ENCODE results near the gene DEPDC7. TPM values are rescaled to one million over a fixed set of nuclear protein-coding genes. Genes with fewer than 3 reads are reported as not detected.

Gene DEPDC7
- total and polyA plus RNA-seq, 2 of the 8 experiments (the other 6 are each of a cell fraction or from before 2014, with no cell fraction given): 3.1 to 7.6 TPM

DNA sequence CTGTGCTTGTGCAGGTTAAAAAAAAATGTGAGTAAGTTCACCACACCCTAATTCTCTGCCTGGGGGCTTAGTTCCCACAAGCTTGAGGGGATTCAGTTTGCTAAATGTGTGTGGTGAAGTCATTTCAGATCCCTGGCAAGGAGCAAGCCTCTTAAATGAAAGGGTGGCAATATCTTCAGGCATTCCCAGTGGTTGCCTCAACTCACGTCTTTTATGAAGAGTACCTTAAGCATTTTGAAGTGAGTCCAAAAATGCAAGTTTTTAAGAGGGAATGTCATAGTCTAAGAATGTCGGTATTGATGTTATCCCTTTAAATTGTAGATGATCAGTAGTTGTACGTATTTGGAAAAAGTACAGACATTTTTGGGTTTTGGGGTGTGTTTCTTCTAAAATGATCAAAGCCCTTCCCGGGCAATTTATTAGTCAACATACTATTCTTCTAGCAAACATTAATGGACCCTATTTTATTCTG, 28.6 kb downstream of the DEPDC7 start:
- no peak overlapping the region for H3K4me2 ChIP-seq (ENCODE audit: insufficient read depth in 1 of 2, low read depth in 2 of 2, low read length in 2 of 2)
- no peaks in the 10 kb centered on the region for H3K27me3 ChIP-seq (replicated peaks in 1 of 4; ENCODE audit: control insufficient read depth in 3 of 4, extremely low read depth in 1 of 4, insufficient read depth in 3 of 4, low read length in 3 of 4)
- POLR2A ChIA-PET (ENCODE audit: partially characterized antibody): interaction anchor here (0.5 to 0.6 kb wide), 2 partner anchors 8 to 98 kb away, joined by 3 to 4 read pairs; no protein-coding TSS in a partner anchor
- H3K79me1 ChIP-seq (ENCODE audit: low read depth, low read length): no peaks in the 10 kb centered on the region
- H3K56ac ChIP-seq (replicated peaks; ENCODE audit: insufficient read length, low read depth, low read length): no peak overlapping the region
- no peak overlapping the region for H3K23ac ChIP-seq (ENCODE audit: insufficient read length)
- H4K8ac ChIP-seq (ENCODE audit: extremely low read depth, insufficient read depth, low read length): no peak overlapping the region
- peaks cover 0 to 33% (median 11%) of the 10 kb centered on the region in 4 experiments; a peak in 4 of 8 replicates for H3K36me3 ChIP-seq (ENCODE audit: control insufficient read depth in 2 of 4, insufficient read depth in 4 of 4, low read length in 3 of 4)
- H2BK15ac ChIP-seq (ENCODE audit: low read length): no peak overlapping the region
- H3K18ac ChIP-seq (ENCODE audit: extremely low read depth, low read length): no peak overlapping the region
- DNase-seq (ENCODE audit: low read depth in 1 of 2, low spot score in 2 of 2) (no peak), FAIRE-seq (no peak)
- H3K9ac ChIP-seq (replicated peaks in 1 of 4; ENCODE audit: extremely low read depth in 1 of 4, low read depth in 3 of 4, low read length in 3 of 4): no peak overlapping the region
- no peak overlapping the region for H4K91ac ChIP-seq (replicated peaks; ENCODE audit: insufficient read length, low read length)
- H4K20me1 ChIP-seq (replicated peaks in 1 of 2; ENCODE audit: control insufficient read depth in 1 of 2, insufficient read depth in 2 of 2, low read length in 2 of 2): no peaks in the 10 kb centered on the region
- no peak overlapping the region for H2BK20ac ChIP-seq (ENCODE audit: low read length)
- no peak overlapping the region for H3K14ac ChIP-seq (ENCODE audit: insufficient read length)
- H3K23me2 ChIP-seq (ENCODE audit: low read depth, low read length): no peaks in the 10 kb centered on the region; the same call in 1 of the 2 replicates
- no peak overlapping the region for H2BK120ac ChIP-seq (replicated peaks; ENCODE audit: low read depth, low read length)
- H2BK5ac ChIP-seq (ENCODE audit: low read depth, low read length): no peak overlapping the region
- H2BK12ac ChIP-seq (ENCODE audit: low read depth, low read length): no peak overlapping the region
- no peak overlapping the region for H3K27ac ChIP-seq (ENCODE audit: low read depth, low read length)
- no peak overlapping the region for H3K4me3 ChIP-seq (ENCODE audit: extremely low read depth in 1 of 4, insufficient read depth in 2 of 4, low read depth in 3 of 4, low read length in 4 of 4)
- no peak overlapping the region for H3K4ac ChIP-seq (replicated peaks; ENCODE audit: insufficient read length, low read depth, low read length)
- H3K9me3 ChIP-seq (ENCODE audit: insufficient read depth in 2 of 2, low read depth in 1 of 2, low read length in 1 of 2): peaks cover 0 to 3% of the 10 kb centered on the region in 2 experiments; a peak in 1 of 4 replicates
- no peak overlapping the region for H4K5ac ChIP-seq (ENCODE audit: insufficient read length, low read depth, low read length)
- no peak overlapping the region for H2AFZ ChIP-seq (ENCODE audit: low read length)
- 0 out of 4 replicates have a peak, but pooled peaks cover 0 to 3% of the 10 kb centered on the region in 2 experiments for H3K79me2 ChIP-seq (ENCODE audit: control insufficient read depth in 1 of 2, insufficient read depth in 2 of 2, low read length in 2 of 2)
- H2AK5ac ChIP-seq (ENCODE audit: low read depth, low read length): no peak overlapping the region
- 93% methylated on average over 4 of the region's 4 CpGs; no CpG with 5 or more reads in 1 of the 2 experiments for WGBS, 2 experiments (ENCODE audit: extremely low coverage in 1 of 2, insufficient coverage in 1 of 2, insufficient read length in 1 of 2, insufficient replicate concordance in 2 of 2, low coverage in 1 of 2, low lambda C conversion rate in 2 of 2, missing lambda C conversion rate in 1 of 2)
- peaks cover 0 to 5% (median 4%) of the 10 kb centered on the region in 4 experiments; a peak in 4 of 7 replicates for H3K4me1 ChIP-seq (replicated peaks in 1 of 4; ENCODE audit: control insufficient read depth in 3 of 4, insufficient read depth in 4 of 4, low read length in 3 of 4)
- CTCF ChIA-PET (ENCODE audit: partially characterized antibody): interaction anchor here (0.6 to 1.5 kb wide), 2 partner anchors 21 to 37 kb away, joined by 3 to 4 read pairs; no protein-coding TSS in a partner anchor
- TF ChIP-seq RXRA (IDR thresholded peaks at IDR 0.05; ENCODE audit: insufficient read depth, low read depth, low read length) (no peak), BRCA1 (IDR thresholded peaks at IDR 0.05; ENCODE audit: low read depth, low read length) (no peak), JUND (IDR thresholded peaks at IDR 0.05; ENCODE audit: low read length) (no peak), SP1 (IDR thresholded peaks at IDR 0.05; ENCODE audit: low read depth, low read length) (no peak), POLR2A (IDR thresholded peaks at IDR 0.05; ENCODE audit: control extremely low read depth in 1 of 2, low read depth in 2 of 2, low read length in 2 of 2) (no peak), JUN (IDR thresholded peaks at IDR 0.05; ENCODE audit: low read depth, low read length) (no peak), TAF7 (optimal IDR thresholded peaks at IDR 0.05; ENCODE audit: borderline replicate concordance, low read depth, low read length) (no peak), POLR2AphosphoS5 (IDR thresholded peaks at IDR 0.05; ENCODE audit: low read depth, low read length) (no peak), SIX5 (IDR thresholded peaks at IDR 0.05; ENCODE audit: low read depth, low read length) (no peak), POU5F1 (IDR thresholded peaks at IDR 0.05; ENCODE audit: low read depth, low read length) (no peak), CREB1 (IDR thresholded peaks at IDR 0.05) (no peak), MAFK (IDR thresholded peaks at IDR 0.05; ENCODE audit: low read depth, low read length) (no peak)
- TF ChIP-seq, protein P1, sequence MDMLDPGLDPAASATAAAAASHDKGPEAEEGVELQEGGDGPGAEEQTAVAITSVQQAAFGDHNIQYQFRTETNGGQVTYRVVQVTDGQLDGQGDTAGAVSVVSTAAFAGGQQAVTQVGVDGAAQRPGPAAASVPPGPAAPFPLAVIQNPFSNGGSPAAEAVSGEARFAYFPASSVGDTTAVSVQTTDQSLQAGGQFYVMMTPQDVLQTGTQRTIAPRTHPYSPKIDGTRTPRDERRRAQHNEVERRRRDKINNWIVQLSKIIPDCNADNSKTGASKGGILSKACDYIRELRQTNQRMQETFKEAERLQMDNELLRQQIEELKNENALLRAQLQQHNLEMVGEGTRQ (IDR thresholded peaks at IDR 0.05; ENCODE audit: low read length): no peak
- TF ChIP-seq, protein P2, sequence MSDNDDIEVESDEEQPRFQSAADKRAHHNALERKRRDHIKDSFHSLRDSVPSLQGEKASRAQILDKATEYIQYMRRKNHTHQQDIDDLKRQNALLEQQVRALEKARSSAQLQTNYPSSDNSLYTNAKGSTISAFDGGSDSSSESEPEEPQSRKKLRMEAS (IDR thresholded peaks at IDR 0.05): no peak

Data from H1 (cell line).